GM12878 (cell line): Measurements from ENCODE around the gene ITGAL. TPM values are rescaled to one million over a fixed set of nuclear protein-coding genes. Genes with fewer than 3 reads are reported as not detected.

Source experiments
- BACH1 ChIP-seq: fragments of 450-650 bp; IDR thresholded peaks from 2 replicates; pipeline ENCODE4 v1.6.1; 2017; ENCODE audit warnings: mild to moderate bottlenecking, borderline replicate concordance
- BCL11A ChIP-seq: IDR thresholded peaks from 2 replicates; pipeline ENCODE4 v1.6.1; 2011; ENCODE audit warnings: low read depth, low read length
- CBFB ChIP-seq: IDR thresholded peaks from 2 replicates; pipeline ENCODE4 v1.6.1; 2016; ENCODE audit warnings: antibody characterized with exemption, low read depth
- CHD1 ChIP-seq: IDR thresholded peaks from 2 replicates; pipeline ENCODE4 v1.6.1; 2012; ENCODE audit warnings: low read depth, low read length, improper control_type of control experiment
- EED ChIP-seq: sonication (generic); IDR thresholded peaks from 2 replicates; pipeline ENCODE4 v1.6.1; 2016; ENCODE audit warnings: antibody characterized with exemption, low read depth
- EP300 ChIP-seq, 2 experiments: fragments of 150-350 bp in 1 of 2; IDR thresholded peaks; 2 replicates each; pipeline ENCODE4 v1.6.1; 2011 to 2012; ENCODE audit warnings: low read depth in 2 of 2, low read length in 2 of 2, borderline replicate concordance in 1 of 2, improper control_type of control experiment in 1 of 2, inconsistent platforms in 1 of 2; ENCODE audit not compliant: control insufficient read depth in 1 of 2
- FOXM1 ChIP-seq: IDR thresholded peaks from 2 replicates; pipeline ENCODE4 v1.6.1; 2012; ENCODE audit warnings: low read depth, mild to moderate bottlenecking, inconsistent platforms, low read length, moderate library complexity
- GATAD2B ChIP-seq: fragments of 450-650 bp; conservative IDR thresholded peaks from 2 replicates; pipeline ENCODE4 v1.6.1; 2017; ENCODE audit warnings: low read depth, mild to moderate bottlenecking, moderate library complexity
- JUND ChIP-seq: IDR thresholded peaks from 2 replicates; pipeline ENCODE4 v1.6.1; 2012; ENCODE audit warnings: low read depth, mild to moderate bottlenecking, low read length, improper control_type of control experiment, moderate library complexity
- MEF2A ChIP-seq: IDR thresholded peaks from 2 replicates; pipeline ENCODE4 v1.6.1; 2011; ENCODE audit warnings: low read depth, mild to moderate bottlenecking, low read length, moderate library complexity; ENCODE audit not compliant: insufficient read depth
- MTA2 ChIP-seq: fragments of 450-650 bp; IDR thresholded peaks from 2 replicates; pipeline ENCODE4 v1.6.1; 2016; ENCODE audit warnings: low read depth, mild to moderate bottlenecking, moderate library complexity
- MXI1 ChIP-seq: fragments of 150-350 bp; IDR thresholded peaks from 2 replicates; pipeline ENCODE4 v1.6.1; 2011; ENCODE audit warnings: low read depth, mild to moderate bottlenecking, inconsistent platforms, low read length, improper control_type of control experiment
- NFIC ChIP-seq: IDR thresholded peaks from 2 replicates; pipeline ENCODE4 v1.6.1; 2012; ENCODE audit warnings: low read depth, mild to moderate bottlenecking, inconsistent platforms, low read length, moderate library complexity
- POLR2AphosphoS5 ChIP-seq: IDR thresholded peaks from 2 replicates; pipeline ENCODE4 v1.6.1; 2011; ENCODE audit warnings: mild to moderate bottlenecking, low read length, inconsistent platforms
- SKIL ChIP-seq: fragments of 450-650 bp; IDR thresholded peaks from 2 replicates; pipeline ENCODE4 v1.6.1; 2017; ENCODE audit warnings: mild to moderate bottlenecking, low read depth, inconsistent platforms; ENCODE audit not compliant: poor library complexity, severe bottlenecking
- TBL1XR1 ChIP-seq: IDR thresholded peaks from 2 replicates; pipeline ENCODE4 v1.6.1; 2012; ENCODE audit warnings: low read depth, low read length, improper control_type of control experiment
- YBX1 ChIP-seq: fragments of 450-650 bp; IDR thresholded peaks from 2 replicates; pipeline ENCODE4 v1.6.1; 2016; ENCODE audit warnings: antibody characterized with exemption
- polyA plus RNA-seq, 11 experiments: library from polyadenylated mRNA; depleted of rRNA in 4 of 11; unstranded in 6 of 11; stranded (reverse) in 5 of 11; fragments of >200 nt; fragmentation: Nextera tagmentation in 4 of 11; fragmentation: Illumina TruSeq in 1 of 11; extraction: Ambion mirVana in 4 of 11; extraction: Trizol in 1 of 11; gene quantifications; 1 replicate in 1 of 11; 2 replicates in 10 of 11; pipeline versions ENCODE4 v1.2.1 to v1.2.3, GENCODE V29; 2011 to 2016; ENCODE audit warnings: inconsistent platforms in 2 of 11, missing spikeins in 2 of 11, low read depth in 1 of 11
- total RNA-seq, 4 experiments: library from RNA; depleted of rRNA in 3 of 4; stranded (reverse); fragments of >200 nt in 3 of 4; fragmentation: Illumina TruSeq in 1 of 4; extraction: Trizol in 1 of 4; gene quantifications; 2 replicates each; pipeline versions ENCODE4 v1.2.1 to v1.2.3, GENCODE V29; 2013 to 2021
- TF ChIP-seq, protein P1 (sequence below): IDR thresholded peaks from 2 replicates; pipeline ENCODE4 v1.6.1; 2012; ENCODE audit warnings: low read length, inconsistent platforms

Gene ITGAL
- total and polyA plus RNA-seq, 10 of the 15 experiments (the other 5 are each of a cell fraction or from before 2014, with no cell fraction given), result 10.7 to 170 (median 96.9) TPM

GRCh38 chr16:30473231-30474073 lies 910 bp downstream of the ITGAL start (continued):
- TF ChIP-seq SKIL, result peak; percentile 57
- TF ChIP-seq EP300 (IDR thresholded peaks at IDR 0.05; ENCODE audit: borderline replicate concordance in 1 of 2, control insufficient read depth in 1 of 2, low read depth in 2 of 2, low read length in 2 of 2), result peak; percentile 74 to 75; a peak in 3 of 4 replicates
- TF ChIP-seq BACH1, result peak; percentile 52; the same call in 1 of the 2 replicates
- peak; percentile 80 for TF ChIP-seq MTA2
- peak; percentile 91 for TF ChIP-seq CBFB
- TF ChIP-seq, protein P1, sequence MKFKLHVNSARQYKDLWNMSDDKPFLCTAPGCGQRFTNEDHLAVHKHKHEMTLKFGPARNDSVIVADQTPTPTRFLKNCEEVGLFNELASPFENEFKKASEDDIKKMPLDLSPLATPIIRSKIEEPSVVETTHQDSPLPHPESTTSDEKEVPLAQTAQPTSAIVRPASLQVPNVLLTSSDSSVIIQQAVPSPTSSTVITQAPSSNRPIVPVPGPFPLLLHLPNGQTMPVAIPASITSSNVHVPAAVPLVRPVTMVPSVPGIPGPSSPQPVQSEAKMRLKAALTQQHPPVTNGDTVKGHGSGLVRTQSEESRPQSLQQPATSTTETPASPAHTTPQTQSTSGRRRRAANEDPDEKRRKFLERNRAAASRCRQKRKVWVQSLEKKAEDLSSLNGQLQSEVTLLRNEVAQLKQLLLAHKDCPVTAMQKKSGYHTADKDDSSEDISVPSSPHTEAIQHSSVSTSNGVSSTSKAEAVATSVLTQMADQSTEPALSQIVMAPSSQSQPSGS, result peak; percentile 25; the same call in 1 of the 2 replicates
- peak; percentile 62; the same call in 1 of the 2 replicates for TF ChIP-seq POLR2AphosphoS5
- TF ChIP-seq BCL11A, result peak; percentile 70
- peak; percentile 83 for TF ChIP-seq TBL1XR1
- TF ChIP-seq EED, result peak; percentile 91
- peak; percentile 76; the same call in 1 of the 2 replicates for TF ChIP-seq NFIC
- peak; percentile 70; the same call in 1 of the 2 replicates for TF ChIP-seq MEF2A
- TF ChIP-seq FOXM1, result peak; percentile 39; the same call in 1 of the 2 replicates
- no peak for TF ChIP-seq CHD1
- TF ChIP-seq JUND, result no peak
- peak; percentile 99 for TF ChIP-seq GATAD2B
- TF ChIP-seq YBX1, result peak; percentile 38; the same call in 1 of the 2 replicates
- peak; percentile 38; the same call in 1 of the 2 replicates for TF ChIP-seq MXI1
